Stimulated activated CD4-positive, alpha-beta T cell treated with anti-CD3 and anti-CD28 coated beads, Interleukin-4, amount 100 ng/mL, for 4 hours (primary cell): Measurements from ENCODE around the gene TDRD9.

Source experiments
- DNase-seq, 2 experiments: peaks; one replicate each; pipeline ENCODE4 v3.0.0-alpha.2; 2020

TDRD9 gene

DNA sequence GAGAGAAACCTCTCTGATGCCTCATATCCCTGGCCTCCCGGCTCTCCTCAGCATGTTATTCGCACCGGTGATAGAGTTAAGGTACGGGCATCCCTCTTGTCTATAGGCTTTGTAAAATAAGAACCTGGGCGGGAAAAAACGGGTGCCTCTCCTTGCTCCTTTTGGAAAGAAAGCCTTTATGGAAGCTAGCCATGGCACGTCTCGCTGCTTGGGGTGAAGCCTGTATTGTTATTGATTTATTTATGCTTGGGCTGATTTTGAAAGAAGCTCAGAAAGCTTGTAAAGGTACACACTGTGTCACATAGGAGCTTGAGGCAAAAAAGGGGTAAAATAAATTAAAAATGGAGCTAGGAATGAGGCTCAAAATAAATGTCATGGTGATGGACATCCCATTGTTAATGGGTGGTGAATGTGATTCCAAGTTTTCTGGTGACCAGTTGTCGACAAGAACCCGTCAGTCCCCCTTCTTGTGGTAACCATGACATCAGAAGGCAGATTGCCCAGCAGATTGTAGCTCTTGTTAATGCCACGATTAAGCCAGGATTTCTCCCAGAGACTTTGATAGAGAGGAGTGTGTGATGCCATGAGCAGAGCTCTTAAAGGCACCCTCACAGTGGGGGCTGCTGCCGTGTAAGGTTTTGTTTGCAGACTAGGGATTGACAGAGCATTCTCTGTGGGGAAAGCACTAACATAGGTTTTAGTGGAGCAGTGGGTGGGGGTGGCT lies 106.9 kb downstream of the TDRD9 start:
- DNase-seq, result no peak

DNA sequence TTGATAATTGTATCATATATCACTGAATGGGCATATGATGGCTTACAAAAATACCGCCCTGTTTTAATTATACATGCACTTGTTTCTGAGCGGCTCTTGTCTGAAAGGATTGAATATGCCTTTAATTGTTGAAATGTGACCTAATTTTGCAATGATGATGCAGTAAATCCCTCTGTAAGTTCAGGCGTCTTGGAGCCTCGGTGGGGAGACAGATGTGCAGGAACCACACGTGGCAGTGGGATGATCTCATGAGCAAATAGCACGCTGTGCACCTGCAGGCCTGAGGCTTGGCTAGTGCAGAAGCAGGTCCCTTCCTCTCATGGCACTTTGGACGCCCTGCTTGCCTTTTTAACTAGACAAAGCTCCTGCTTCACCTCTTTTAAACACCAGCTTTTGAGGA lies 108.0 kb downstream of the TDRD9 start:
- DNase-seq, result no peak

DNA sequence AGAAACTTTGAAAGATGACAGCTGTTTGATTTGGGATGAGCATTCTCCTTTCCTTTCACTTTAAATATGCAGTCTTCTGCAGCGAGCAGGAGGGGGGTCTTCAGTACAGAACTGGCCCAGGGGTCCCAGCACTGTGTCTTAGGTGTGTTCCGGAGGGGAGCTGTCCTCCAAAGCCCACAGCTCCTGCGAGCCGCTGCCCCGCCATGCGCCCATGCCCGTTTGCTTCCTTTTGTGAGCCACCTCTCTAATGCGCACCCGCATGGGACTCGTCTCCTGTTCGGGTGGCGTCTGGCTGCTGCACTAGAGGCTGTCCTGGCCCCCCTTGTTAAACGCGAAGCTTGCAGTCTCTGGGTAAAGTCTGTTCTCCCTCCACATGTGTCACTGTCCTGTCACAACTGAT lies 108.8 kb downstream of the TDRD9 start:
- no peak for DNase-seq

DNA sequence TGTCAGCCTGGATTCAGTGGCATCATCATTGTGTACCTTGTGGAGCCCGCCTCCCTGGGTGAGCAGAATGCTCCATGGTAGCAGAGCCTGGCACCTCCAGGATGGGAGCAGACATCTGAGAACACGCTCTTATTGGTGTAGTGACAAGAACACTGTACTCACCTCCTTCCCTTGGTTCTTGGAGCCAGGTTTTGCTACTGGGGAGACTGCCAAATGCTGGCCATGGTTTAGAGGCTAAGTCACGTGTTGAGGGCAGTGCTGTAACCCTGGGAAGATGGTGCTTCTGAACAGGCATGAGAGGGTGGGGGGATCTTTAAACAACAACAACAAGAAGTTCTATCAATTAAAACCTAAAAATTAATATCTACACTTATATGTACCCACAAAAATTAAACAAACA lies 109.6 kb downstream of the TDRD9 start:
- DNase-seq, result no peak

DNA sequence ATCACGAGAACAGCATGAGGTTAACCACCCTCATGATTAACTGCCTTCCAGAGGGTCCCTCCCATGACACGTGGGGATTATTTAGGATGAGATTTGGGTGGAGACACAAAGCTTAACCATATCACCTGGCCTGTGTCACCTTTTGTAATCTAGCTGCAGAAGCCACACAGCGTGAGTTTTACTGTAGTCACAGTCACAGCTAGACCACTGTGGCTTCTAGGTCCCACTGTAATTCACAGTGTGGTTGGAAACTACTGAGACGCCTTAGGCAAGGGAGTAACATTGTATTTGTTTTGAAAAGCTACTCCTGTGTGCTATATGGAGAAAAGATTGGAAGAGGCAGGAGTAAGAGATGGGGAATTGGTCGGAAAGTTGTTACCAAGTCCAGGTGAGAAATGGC lies 111.0 kb downstream of the TDRD9 start:
- no peak for DNase-seq

DNA sequence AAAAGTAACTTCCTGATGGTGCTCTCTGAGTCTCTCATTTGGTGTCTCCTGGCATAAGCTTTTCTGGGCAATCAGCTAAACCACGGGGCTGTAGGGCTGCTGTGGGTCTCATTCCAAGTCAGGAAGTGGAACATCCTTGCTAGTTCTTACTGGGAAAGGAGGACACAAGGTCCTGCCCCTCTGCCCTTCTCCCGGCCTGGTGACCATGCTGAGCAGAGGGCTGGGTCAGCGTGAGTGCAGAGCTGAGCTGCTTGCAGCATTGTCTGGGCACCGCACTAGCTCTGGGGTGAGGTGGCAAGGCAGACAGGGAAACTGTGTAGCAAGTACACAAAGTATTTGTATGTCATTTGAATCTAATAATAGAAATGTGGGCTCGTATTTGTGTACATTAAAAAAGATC lies 112.3 kb downstream of the TDRD9 start:
- no peak for DNase-seq

DNA sequence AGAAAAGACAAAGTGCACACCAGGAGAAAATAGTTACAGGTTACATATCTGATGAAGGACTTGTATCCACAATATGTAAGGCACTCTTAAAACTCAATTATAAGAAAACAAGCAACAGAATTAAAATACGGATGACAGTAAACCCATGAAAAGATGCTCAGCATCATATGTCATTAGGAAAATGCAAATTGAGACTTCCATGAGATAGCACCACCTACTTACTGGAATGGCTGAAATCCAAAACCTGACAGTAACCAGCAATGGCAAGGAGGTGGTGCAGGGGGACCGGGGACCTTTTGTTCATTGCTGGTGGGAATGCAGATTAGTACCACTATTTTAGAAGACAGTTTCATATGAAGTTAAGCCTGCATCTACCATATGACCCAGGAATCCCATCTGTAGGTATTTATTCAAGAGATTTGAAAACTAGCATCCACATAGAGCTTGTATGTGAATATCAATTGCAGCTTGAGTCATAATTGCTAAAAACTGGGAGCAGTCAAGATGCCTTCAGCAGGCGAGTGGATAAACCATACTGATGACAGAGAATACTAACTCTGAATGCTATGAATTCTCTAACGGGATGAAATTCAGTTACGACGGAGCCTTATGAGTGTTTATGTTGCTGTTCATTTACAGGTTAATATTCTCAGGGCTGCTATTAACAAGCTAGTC lies 113.3 kb downstream of the TDRD9 start:
- no peak for DNase-seq

DNA sequence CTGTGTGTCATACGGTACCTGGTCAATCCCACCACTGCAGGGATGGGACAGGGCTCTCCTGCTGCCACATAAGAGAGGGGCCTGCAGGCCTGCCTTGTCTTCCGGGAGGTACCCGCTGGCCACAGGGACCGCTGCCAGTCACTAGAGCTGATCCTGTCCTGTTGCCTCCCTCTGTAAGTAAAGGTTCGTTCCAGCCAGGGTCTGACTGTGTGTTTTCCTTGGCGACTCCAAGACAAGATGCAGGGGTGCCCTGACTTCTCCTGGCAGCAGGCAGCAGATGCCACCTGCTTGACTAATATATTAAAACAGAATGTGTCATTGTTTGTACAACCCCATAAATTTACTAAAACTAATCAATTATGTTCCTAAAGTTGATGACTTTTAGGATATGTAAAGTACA lies 115.8 kb downstream of the TDRD9 start:
- no peak for DNase-seq

DNA sequence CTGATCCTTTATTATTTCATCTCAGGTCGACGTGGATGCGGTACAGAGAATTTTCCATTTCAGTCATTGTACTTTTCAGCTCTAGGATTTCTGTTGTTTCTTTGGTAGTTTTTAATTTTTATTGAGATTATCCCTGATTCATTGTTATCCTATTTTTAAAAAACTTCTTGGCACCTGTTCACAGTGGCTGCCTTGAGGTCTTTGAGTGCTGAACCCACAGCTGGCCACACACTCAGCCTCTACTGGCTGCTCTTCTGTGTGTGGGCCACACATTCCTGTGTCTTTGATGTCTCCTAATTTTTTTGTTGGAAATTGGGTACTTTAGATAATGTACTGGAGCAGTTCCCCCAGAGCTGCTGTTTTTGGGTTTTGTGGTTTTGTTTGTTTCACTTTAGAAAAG lies 119.5 kb downstream of the TDRD9 start:
- DNase-seq, result no peak

DNA sequence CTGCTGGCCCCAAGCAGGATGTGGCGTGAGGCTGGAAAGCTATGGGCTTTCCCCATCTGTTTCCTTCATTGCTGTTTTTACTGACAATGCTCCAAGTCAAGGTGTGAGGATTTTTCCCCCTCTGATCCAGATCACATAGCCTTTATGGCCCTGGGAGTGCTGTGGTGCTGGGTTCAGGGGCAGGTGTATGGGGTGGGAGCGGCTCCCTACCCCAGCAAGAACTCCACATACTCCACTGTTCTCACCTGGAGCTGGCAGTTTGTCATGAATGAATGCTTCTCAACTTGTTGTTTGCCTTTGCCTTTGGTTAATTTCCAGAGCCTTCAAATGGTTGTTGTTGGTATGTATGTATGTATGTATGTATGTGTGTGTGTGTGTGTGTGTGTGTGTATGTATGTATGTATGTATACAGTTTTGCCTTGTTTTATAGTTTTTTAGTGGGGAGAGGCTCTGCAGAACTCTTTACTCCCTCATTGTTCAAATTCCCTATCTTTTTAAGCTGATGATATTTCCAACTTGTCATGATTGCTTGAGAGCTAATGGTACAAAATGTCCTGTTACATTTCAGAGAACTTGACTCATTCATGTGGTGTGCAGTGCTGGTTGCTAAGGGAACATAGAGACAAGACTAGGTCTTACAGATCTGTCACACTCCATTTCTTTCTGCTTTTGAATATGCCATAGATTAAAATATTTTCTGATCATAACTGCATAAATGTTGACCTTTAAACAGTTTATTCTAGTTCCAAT lies 120.7 kb downstream of the TDRD9 start:
- no peak for DNase-seq

DNA sequence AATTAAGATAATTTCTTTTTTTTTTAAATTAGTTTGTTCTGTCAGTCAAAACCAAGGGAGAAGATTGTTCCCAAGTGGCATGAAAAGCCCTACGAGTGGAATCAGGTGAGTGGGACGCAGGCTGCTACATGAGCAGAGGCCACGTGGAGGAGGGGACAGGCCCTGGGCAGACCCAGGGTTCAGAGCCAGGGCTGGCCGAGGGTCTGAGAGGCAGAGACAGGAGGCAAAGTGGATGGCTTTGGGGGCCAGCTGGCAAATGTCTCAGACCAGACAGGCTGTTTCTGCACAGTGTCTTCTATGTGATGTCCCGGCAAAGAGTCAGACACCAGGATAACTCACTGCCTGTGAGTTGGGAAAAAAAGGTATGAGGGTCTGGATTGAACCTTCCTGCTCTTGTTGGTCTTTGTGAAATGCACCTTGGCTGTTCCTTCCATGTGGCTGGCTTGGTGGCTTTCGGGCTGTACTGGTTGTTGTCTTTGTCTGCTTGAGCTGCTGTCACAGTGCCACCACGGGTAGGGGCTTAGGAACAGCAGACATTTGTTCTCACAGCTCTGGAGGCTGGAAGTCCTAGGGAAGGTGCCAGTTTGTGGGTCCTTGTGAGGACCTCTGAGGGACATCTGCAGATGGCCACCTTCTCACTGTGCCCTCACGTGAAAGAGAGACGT lies 121.5 kb downstream of the TDRD9 start:
- DNase-seq, result no peak

DNA sequence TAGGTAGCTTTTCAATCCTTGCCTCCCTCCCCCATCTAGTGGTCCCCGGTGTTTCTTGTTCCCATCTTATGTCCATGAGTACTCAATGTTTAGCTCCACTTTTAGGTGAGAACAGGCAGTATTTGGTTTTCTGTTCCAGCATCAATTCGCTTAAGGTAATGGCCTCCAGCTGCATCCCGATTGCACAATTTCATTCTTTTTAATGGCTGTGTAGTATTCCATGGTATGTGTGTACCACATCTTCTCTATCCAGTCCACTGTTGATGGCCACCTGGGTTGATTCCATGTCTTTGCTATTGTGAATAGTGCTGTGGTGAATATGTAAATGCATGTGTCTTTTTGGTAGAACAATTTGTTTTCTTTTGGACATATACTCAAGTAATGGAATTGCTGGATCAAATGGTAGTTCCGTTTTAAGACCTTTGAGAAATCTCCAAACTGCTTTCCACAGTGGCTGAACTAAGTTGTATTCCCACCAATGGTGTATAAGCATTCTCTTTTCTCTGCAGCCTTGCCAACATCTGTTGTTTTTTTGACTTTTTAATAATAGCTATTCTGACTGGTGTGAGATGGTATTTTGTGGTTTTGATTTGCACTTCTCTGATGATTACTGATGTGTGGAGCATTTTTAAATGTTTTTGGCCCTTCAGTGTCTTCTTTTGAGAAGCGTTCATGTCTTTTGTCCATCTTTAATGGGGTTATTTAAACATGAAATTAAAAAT lies 123.0 kb downstream of the TDRD9 start:
- no peak for DNase-seq

DNA sequence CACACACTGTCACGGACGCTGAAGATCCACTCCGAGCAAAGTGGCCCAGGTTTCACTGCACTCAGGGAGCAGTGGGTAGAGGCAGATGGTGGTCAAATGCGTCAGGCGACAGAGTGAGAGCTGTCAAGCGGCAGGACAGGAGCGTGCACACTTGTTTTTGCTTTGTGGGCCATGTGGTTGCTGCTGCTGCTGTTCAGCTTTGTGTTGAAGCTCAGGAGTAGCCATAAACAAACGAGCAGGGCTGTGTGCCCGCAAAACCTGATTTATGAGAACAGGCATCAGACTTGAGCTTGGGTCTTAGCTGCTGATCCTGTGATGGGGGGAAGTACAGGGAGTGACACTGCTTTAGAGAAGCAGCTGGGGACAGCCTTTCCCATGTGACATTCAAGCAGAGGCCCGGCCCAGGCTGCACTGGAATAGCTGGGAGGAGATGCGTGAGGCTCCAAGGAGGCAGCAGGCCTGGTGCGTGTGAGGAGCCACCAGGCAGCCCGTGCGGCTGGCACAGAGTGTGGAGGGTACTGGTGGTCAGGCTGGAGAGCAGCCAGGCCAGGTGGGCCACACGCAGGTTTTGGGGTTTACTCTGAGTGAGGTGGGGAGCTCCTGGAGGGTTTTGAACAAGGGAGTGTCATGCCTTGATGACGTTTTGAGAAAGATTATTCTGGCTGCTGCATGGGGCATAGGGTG lies 126.1 kb downstream of the TDRD9 start:
- DNase-seq, result no peak

DNA sequence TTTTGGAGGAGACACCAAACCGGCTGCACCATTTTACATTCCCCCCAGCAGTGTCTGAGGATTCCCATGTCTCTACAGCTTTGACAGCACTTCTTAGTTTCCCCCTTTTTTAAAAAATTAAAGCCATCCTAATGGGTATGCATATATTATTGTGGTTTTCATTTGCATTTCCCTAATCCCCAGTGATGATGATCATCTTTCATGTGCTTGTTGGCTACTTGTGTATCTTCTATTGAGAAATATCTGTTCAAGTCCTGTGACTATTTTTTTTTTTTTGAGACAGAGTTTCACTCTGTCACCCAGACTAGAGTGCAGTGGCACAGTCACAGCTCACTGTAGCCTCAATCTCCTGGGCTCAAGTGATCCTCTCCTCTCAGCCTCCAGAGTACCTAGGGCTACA lies 134.0 kb downstream of the TDRD9 start:
- no peak for DNase-seq

DNA sequence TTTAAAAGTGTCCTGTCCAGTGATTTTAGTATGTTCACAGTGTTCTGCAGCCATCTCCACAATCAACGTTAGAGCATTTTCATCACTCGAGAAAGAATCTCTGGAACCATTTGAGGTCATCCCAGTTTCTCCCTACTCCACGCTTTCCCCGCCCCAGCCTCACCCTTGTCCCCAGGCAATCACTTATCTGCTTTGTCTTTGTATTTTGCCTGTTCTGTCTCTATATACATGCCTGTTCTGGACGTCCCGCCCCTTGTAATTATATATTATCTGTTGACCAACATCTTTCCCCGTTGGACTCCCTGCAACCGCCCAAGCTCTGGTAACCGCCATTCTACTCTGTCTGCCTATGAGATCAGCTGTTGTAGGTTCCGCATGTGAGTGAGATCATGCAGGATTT lies 135.7 kb downstream of the TDRD9 start:
- no peak for DNase-seq

DNA sequence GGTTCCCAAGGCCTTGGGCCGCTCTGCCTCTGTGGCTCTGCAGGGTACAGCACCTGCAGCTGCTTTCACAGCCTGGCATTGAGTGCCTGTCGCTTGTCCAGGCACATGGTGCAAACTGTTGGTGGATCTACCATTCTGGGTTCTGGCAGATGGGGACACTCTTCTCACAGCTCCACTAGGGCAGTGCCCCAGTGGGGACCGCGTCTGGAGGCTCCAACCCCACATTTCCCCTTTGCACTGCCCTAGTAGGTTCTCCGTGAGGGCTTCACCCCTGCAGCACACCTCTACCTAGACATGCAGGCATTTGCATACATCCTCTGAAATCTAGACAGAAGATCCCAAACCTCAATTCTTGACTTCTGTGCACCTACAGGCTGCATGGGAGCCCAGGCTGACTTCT lies 138.0 kb downstream of the TDRD9 start:
- DNase-seq, result no peak

DNA sequence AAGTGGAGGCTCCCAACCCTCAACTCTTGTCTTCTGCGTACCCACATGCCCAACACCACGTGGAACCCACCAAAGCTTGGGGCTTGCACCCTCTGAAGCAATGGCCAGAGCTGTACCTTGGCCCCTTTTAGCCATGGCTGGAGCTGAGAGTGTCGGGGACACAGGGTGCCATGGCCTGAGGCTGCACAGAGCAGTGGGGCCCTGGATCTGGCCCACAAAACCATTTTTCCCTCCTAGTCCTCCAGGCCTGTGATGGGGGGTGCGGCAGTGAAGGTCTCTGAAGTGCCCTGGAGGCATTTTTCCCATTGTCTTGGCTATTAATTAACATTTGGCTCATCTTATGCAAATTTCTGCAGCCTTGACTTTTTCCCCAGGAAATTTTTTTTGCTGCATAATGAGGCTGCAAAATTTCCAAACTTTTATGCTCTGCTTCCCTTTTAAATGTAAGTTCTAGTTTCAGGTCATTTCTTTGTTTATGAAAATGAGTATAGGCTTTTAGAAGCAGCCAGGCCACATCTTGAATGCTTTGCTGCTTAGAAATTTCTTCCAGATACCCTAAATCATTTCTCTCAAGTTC lies 138.6 kb downstream of the TDRD9 start:
- DNase-seq, result no peak

DNA sequence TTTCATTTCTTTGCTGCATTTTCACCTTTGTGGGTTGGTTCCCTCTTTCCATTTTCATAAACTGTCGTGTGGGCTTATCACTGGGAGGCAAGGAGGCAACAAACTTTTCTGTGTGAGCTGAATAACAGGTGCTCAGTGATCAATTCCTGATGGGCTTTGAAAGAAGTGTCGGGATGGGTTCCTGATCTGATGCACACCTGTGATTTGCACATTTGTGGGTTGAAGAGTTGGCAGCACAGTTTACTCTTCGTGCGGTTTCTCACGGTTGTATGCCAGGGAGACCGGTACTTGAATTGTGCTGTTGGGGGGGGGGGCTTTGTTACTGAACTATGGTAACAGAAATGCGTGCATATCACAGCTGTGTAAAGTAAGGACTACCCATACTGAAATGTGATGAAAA lies 141.3 kb downstream of the TDRD9 start:
- no peak for DNase-seq

DNA sequence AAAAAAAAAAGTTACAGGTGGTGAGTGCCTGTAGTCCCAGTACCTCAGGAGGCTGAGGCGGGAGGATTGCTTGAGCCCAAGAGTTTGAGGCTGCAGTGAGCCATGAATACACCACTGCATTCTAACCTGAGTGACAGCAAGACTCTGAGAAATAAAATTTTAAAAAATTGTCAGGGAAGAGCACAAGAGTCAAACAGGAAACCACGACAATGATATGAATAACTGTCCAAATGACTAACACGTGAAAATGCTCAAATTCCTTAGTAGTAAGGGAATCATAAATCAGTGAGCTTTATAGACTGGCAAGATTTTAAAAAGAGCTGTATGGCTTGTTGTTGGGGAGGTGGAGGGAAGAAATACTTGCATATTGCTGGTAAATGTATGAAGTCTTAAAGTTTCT lies 144.3 kb downstream of the TDRD9 start:
- no peak for DNase-seq

DNA sequence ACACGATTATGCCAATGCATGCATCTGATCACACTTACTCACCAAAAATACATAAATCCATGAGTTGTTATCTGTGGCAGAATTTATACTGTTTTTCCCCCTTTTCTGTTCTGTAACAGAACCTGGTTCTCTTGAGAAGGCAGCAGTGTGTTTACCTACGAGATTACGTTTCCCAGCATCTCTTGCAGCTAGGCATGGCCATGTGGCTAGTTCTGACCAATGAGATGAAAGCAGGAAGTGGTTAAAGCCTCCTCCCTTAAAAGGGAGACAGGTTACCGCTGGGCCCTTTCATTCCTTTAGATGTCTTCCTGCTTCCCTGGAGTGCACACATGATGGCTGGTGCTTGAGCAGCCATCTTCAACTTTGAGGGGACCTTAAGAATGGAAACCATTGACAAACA lies 145.5 kb downstream of the TDRD9 start:
- DNase-seq, result no peak

DNA sequence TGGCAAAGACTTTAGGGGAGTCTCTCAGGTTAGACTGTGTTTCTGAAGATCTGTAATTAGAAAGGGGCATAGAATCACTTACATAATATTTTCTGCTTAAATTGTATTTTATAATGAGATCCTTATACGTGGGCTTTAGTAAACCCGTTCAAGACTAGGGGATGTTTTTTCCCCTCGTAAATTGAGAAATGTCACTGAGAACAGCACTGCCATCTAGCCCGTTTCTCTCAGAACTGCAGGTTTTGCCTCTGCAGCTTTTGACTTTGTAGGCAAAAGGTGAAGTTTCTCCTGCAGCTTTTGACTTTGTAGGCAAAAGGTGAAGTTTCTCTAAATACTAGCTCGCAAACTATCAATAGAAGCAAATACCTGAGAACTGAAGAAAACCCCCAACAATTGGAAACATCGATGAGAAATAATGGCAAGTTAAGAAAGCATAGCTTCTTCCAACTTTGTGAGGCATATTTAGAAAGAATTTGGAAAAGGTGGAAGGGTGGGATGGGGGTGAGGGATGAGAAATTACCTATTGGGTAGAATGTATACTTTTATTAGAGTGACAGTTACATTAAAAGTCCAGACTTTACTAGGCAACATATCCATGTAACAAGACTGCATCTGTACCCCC lies 147.4 kb downstream of the TDRD9 start:
- DNase-seq, result no peak

DNA sequence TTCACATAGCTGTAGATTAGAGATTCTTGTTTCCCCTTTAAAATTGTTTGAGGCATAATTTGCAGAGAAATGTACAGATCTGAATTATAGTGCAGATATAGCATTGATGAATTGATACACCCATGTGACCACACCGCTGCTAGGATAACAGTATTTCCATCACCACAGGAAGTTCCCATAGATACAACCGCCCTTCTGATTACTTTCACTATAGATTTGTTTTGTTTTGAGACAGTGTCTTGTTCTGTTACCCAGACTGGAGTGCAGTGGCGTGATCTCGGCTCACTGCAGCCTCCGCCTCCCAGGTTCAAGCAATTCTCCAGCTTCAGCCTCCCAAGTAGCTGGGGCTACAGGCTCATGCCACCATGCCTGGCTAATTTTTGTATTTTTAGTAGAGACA lies 148.5 kb downstream of the TDRD9 start:
- DNase-seq, result no peak
